Measurements from ENCODE around the gene IFT81. TPM values are rescaled to one million over a fixed set of nuclear protein-coding genes. Genes with fewer than 3 reads are reported as not detected.

IFT81 gene
- total and polyA plus RNA-seq, 2 donors (not counting 1 experiment from before 2014, with no cell fraction given) = 0.43 to 6.8 TPM

GRCh38 chr12:110117956-110118685 is 6.0 kb upstream of the IFT81 start:
- Histone ChIP-seq H3K4me2 (replicated peaks; ENCODE audit: low read depth, low read length, poor library complexity, severe bottlenecking) (no peak overlapping the region), H3K9me3 (ENCODE audit: control extremely low read depth in 1 of 3, control insufficient read depth in 2 of 3, insufficient read depth in 1 of 3, low read length in 2 of 3) (no peaks in the 10 kb centered on the region), H3K27me3 (replicated peaks in 1 of 4; ENCODE audit: control extremely low read depth in 1 of 4, control insufficient read depth in 3 of 4, insufficient read depth in 4 of 4, low read length in 3 of 4) (no peaks in the 10 kb centered on the region), H4K20me1 (ENCODE audit: control insufficient read depth, insufficient read depth, low read length, poor library complexity, severe bottlenecking) (no peaks in the 10 kb centered on the region), H3K79me2 (ENCODE audit: control insufficient read depth, insufficient read depth, low read length) (no peaks in the 10 kb centered on the region), H3K36me3 (replicated peaks in 1 of 2; ENCODE audit: control extremely low read depth in 1 of 2, control insufficient read depth in 1 of 2, extremely low read depth in 1 of 2, insufficient read depth in 2 of 2, low read length in 1 of 2) (no peaks in the 10 kb centered on the region), H3K27ac (ENCODE audit: low read length in 2 of 2) (no peak overlapping the region), H3K4me1 (ENCODE audit: control insufficient read depth in 2 of 2, insufficient read depth in 2 of 2, low read length in 2 of 2) (peaks cover 0 to 3% of the 10 kb centered on the region in 2 donors), H3K4me3 (ENCODE audit: control extremely low read depth in 1 of 5, extremely low read depth in 1 of 5, insufficient read depth in 1 of 5, low read depth in 2 of 5, low read length in 4 of 5) (no peak overlapping the region), H3K9ac (ENCODE audit: low read length) (no peak overlapping the region), H2AFZ (ENCODE audit: insufficient read depth, low read depth, low read length, poor library complexity, severe bottlenecking) (no peak overlapping the region)
- Mint-ChIP-seq H3K27me3 (no peaks in the 10 kb centered on the region), H3K9me3 (ENCODE audit: insufficient read depth) (no peaks in the 10 kb centered on the region), H3K4me3 (no peak overlapping the region), H3K4me1 (peaks cover 4% of the 10 kb centered on the region), H3K27ac (no peak overlapping the region)
- ChIA-PET CTCF (no interaction called here), POLR2A (no interaction called here)
- intact Hi-C loops (cut with micrococcal nuclease) = no loop called here
- TF ChIP-seq CTCF (IDR thresholded peaks at IDR 0.05) (no peak), EZH2 (IDR thresholded peaks at IDR 0.05; ENCODE audit: borderline replicate concordance, insufficient read depth, low read depth, low read length, poor library complexity, severe bottlenecking) (no peak)
- DNase-seq (no peak), ATAC-seq (ENCODE audit: low read depth) (no peak)
- WGBS (ENCODE audit: insufficient coverage) = 49% methylated on average over 4 of the region's 7 CpGs

GRCh38 chr12:110122929-110123328 is 1.2 kb upstream of the IFT81 start:
- no peak overlapping the region for H3K27ac ChIP-seq (ENCODE audit: low read length in 2 of 2)

More at GRCh38 chr12:110122929-110123328, 1.2 kb upstream of the IFT81 start:
- H3K36me3 ChIP-seq (replicated peaks in 1 of 2; ENCODE audit: control extremely low read depth in 1 of 2, control insufficient read depth in 1 of 2, extremely low read depth in 1 of 2, insufficient read depth in 2 of 2, low read length in 1 of 2) = no peaks in the 10 kb centered on the region
- H3K27me3 ChIP-seq (replicated peaks in 1 of 4; ENCODE audit: control extremely low read depth in 1 of 4, control insufficient read depth in 3 of 4, insufficient read depth in 4 of 4, low read length in 3 of 4) = no peaks in the 10 kb centered on the region
- ChIA-PET CTCF (interaction anchor here (0.6 to 1.7 kb wide), 4 partner anchors 21 to 441 kb away, joined by 3 to 5 read pairs (median 4); no protein-coding TSS in a partner anchor), POLR2A (interaction anchor here (0.7 kb wide), 1 partner anchor 45 kb away, joined by 3 read pairs; no protein-coding TSS in a partner anchor)
- no peak overlapping the region for H3K4me2 ChIP-seq (replicated peaks; ENCODE audit: low read depth, low read length, poor library complexity, severe bottlenecking)
- H4K20me1 ChIP-seq (ENCODE audit: control insufficient read depth, insufficient read depth, low read length, poor library complexity, severe bottlenecking) = no peaks in the 10 kb centered on the region
- Mint-ChIP-seq H3K9me3 (ENCODE audit: insufficient read depth) (no peaks in the 10 kb centered on the region), H3K4me1 (peaks cover 9% of the 10 kb centered on the region), H3K27ac (no peak overlapping the region), H3K27me3 (no peaks in the 10 kb centered on the region), H3K4me3 (no peak overlapping the region)
- WGBS (ENCODE audit: insufficient coverage) = 100% methylated on average over 2 of the region's 4 CpGs
- H3K9me3 ChIP-seq (ENCODE audit: control extremely low read depth in 1 of 3, control insufficient read depth in 2 of 3, insufficient read depth in 1 of 3, low read length in 2 of 3) = no peaks in the 10 kb centered on the region
- no peak for DNase-seq
- no peak overlapping the region for H2AFZ ChIP-seq (ENCODE audit: insufficient read depth, low read depth, low read length, poor library complexity, severe bottlenecking)
- H3K4me1 ChIP-seq (ENCODE audit: control insufficient read depth in 2 of 2, insufficient read depth in 2 of 2, low read length in 2 of 2) = peaks cover 7 to 8% of the 10 kb centered on the region in 2 donors
- no peak overlapping the region for H3K4me3 ChIP-seq (ENCODE audit: control extremely low read depth in 1 of 5, extremely low read depth in 1 of 5, insufficient read depth in 1 of 5, low read depth in 2 of 5, low read length in 4 of 5)
- H3K9ac ChIP-seq (ENCODE audit: low read length) = no peak overlapping the region
- no peak for ATAC-seq (ENCODE audit: low read depth)
- TF ChIP-seq CTCF (IDR thresholded peaks at IDR 0.05) (no peak), EZH2 (IDR thresholded peaks at IDR 0.05; ENCODE audit: borderline replicate concordance, insufficient read depth, low read depth, low read length, poor library complexity, severe bottlenecking) (no peak)
- no peaks in the 10 kb centered on the region for H3K79me2 ChIP-seq (ENCODE audit: control insufficient read depth, insufficient read depth, low read length)
- intact Hi-C loops (cut with micrococcal nuclease) = no loop called here

All from B cell (primary cell).